ENCODE results near the gene AAGAB.
A peak's percentile ranks its signal among the peaks of the same experiment; 100 is the strongest.

Gene AAGAB

GRCh38 chr15:67186226-67186649, 68.2 kb downstream of the AAGAB start:
- peak in 1 of 2 donors; percentile 33 for DNase-seq

GRCh38 chr15:67185621-67186225, 68.7 kb downstream of the AAGAB start:
- peak in 1 of 2 donors; percentile 20 for DNase-seq

GRCh38 chr15:67185051-67185450, 69.4 kb downstream of the AAGAB start:
- no peak for DNase-seq

GRCh38 chr15:67184208-67184925, 70.1 kb downstream of the AAGAB start:
- DNase-seq, result no peak

GRCh38 chr15:67183443-67184169, 70.9 kb downstream of the AAGAB start:
- DNase-seq, result no peak

- no peak for DNase-seq
Observed at GRCh38 chr15:67181221-67181639, 73.2 kb downstream of the AAGAB start.

GRCh38 chr15:67180514-67181191, 73.8 kb downstream of the AAGAB start:
- no peak for DNase-seq

GRCh38 chr15:67180035-67180434, 74.4 kb downstream of the AAGAB start:
- no peak for DNase-seq

- no peak for DNase-seq
Observed at GRCh38 chr15:67179411-67179995, 75.0 kb downstream of the AAGAB start.

GRCh38 chr15:67178569-67179210, 75.8 kb downstream of the AAGAB start:
- DNase-seq, result no peak

GRCh38 chr15:67177752-67178151, 76.7 kb downstream of the AAGAB start:
- no peak for DNase-seq

GRCh38 chr15:67176195-67176971, 78.1 kb downstream of the AAGAB start:
- no peak for DNase-seq

- DNase-seq, result peak; percentile 23 to 72
Observed at GRCh38 chr15:67175643-67176071, 78.8 kb downstream of the AAGAB start.

GRCh38 chr15:67174864-67175573, 79.4 kb downstream of the AAGAB start:
- DNase-seq, result no peak

- DNase-seq, result no peak
Observed at GRCh38 chr15:67174446-67174845, 80.0 kb downstream of the AAGAB start.

- DNase-seq, result no peak
Observed at GRCh38 chr15:67173786-67174185, 80.7 kb downstream of the AAGAB start.

GRCh38 chr15:67173005-67173404, 81.5 kb downstream of the AAGAB start:
- no peak for DNase-seq

GRCh38 chr15:67172172-67172571, 82.3 kb downstream of the AAGAB start:
- no peak for DNase-seq

GRCh38 chr15:67171471-67171870, 83.0 kb downstream of the AAGAB start:
- no peak for DNase-seq

- no peak for DNase-seq
Observed at GRCh38 chr15:67170143-67170925, 84.1 kb downstream of the AAGAB start.
